H1 (cell line): Measurements from ENCODE around the gene C20orf141. TPM values are rescaled to one million over a fixed set of nuclear protein-coding genes. Genes with fewer than 3 reads are reported as not detected.

Source experiments
- CTCF ChIA-PET: fragments of 300-600 bp; sonication (Branson Sonifier 250); formaldehyde crosslinking; loops from one replicate; lab custom pipeline; 2021; ENCODE audit not compliant: partially characterized antibody; lab: Charles Lee
- POLR2A ChIA-PET: fragments of 300-600 bp; sonication (Branson Sonifier 250); formaldehyde crosslinking; loops from one replicate; lab custom pipeline; 2021; ENCODE audit warnings: inconsistent platforms; ENCODE audit not compliant: partially characterized antibody; lab: Charles Lee
- DNase-seq, 2 experiments: peaks; one replicate each; pipeline versions ENCODE4 v3.0.0 to v3.0.0-alpha.2; 2010 to 2022; ENCODE audit warnings: low spot score in 2 of 2, low read depth in 1 of 2, mixed read lengths in 1 of 2
- FAIRE-seq: peaks from 2 replicates; lab custom pipeline; 2011; peaks lifted over from hg19 to GRCh38; lab: Jason Lieb, UNC
- H2AFZ ChIP-seq: 2 replicates; pipeline ENCODE4 v1.8.1; 2012; ENCODE audit warnings: low read length, inconsistent platforms
- H2AK5ac ChIP-seq: 2 replicates; pipeline ENCODE4 v1.6.1; 2013; ENCODE audit warnings: low read depth, low read length
- H2BK120ac ChIP-seq: replicated peaks from 2 replicates; pipeline ENCODE3; 2013; ENCODE audit warnings: low read depth, low read length, inconsistent platforms
- H2BK12ac ChIP-seq: 2 replicates; pipeline ENCODE4 v1.6.1; 2013; ENCODE audit warnings: low read depth, low read length
- H2BK15ac ChIP-seq: 2 replicates; pipeline ENCODE4 v1.6.1; 2013; ENCODE audit warnings: low read length
- H2BK20ac ChIP-seq: 2 replicates; pipeline ENCODE4 v1.6.1; 2013; ENCODE audit warnings: low read length
- H2BK5ac ChIP-seq: 2 replicates; pipeline ENCODE4 v1.6.1; 2013; ENCODE audit warnings: low read depth, low read length
- H3K14ac ChIP-seq: 2 replicates; pipeline ENCODE4 v1.6.1; 2013; ENCODE audit warnings: inconsistent platforms; ENCODE audit not compliant: insufficient read length
- H3K18ac ChIP-seq: 2 replicates; pipeline ENCODE4 v1.6.1; 2013; ENCODE audit warnings: low read length; ENCODE audit errors: extremely low read depth
- H3K23ac ChIP-seq: 2 replicates; pipeline ENCODE4 v1.6.1; 2013; ENCODE audit warnings: inconsistent platforms; ENCODE audit not compliant: insufficient read length
- H3K23me2 ChIP-seq: 2 replicates; pipeline ENCODE4 v1.6.1; 2013; ENCODE audit warnings: low read depth, low read length
- H3K27ac ChIP-seq: 2 replicates; pipeline ENCODE4 v1.6.1; 2011; ENCODE audit warnings: low read depth, low read length, inconsistent platforms
- H3K27me3 ChIP-seq, 4 experiments: replicated peaks in 1 of 4; 1 replicate in 1 of 4; 2 replicates in 3 of 4; pipeline versions ENCODE4 v1.6.1 to v1.8.1; 2011 to 2013; ENCODE audit warnings: low read length in 3 of 4, mild to moderate bottlenecking in 3 of 4, inconsistent platforms in 2 of 4, mixed read lengths in 2 of 4, moderate library complexity in 1 of 4; ENCODE audit not compliant: control insufficient read depth in 3 of 4, insufficient read depth in 3 of 4; ENCODE audit errors: extremely low read depth in 1 of 4
- H3K36me3 ChIP-seq, 4 experiments: 2 replicates each; pipeline versions ENCODE4 v1.6.1 to v1.8.1; 2011 to 2013; ENCODE audit warnings: mild to moderate bottlenecking in 4 of 4, low read length in 3 of 4, moderate library complexity in 2 of 4, control low read depth in 1 of 4, inconsistent platforms in 1 of 4; ENCODE audit not compliant: insufficient read depth in 4 of 4, control insufficient read depth in 2 of 4
- H3K4ac ChIP-seq: replicated peaks from 2 replicates; pipeline ENCODE3; 2013; ENCODE audit warnings: low read length, low read depth, mixed read lengths, inconsistent platforms; ENCODE audit not compliant: insufficient read length
- H3K4me1 ChIP-seq, 4 experiments: replicated peaks in 1 of 4; 1 replicate in 1 of 4; 2 replicates in 3 of 4; pipeline versions ENCODE4 v1.6.1 to v1.8.1; 2011 to 2013; ENCODE audit warnings: low read length in 3 of 4, inconsistent platforms in 2 of 4, mixed read lengths in 1 of 4; ENCODE audit not compliant: insufficient read depth in 4 of 4, control insufficient read depth in 3 of 4
- H3K4me2 ChIP-seq, 2 experiments: 2 replicates each; pipeline versions ENCODE4 v1.6.1 to v1.8.1; 2011 to 2013; ENCODE audit warnings: low read depth in 2 of 2, low read length in 2 of 2, control low read depth in 1 of 2, inconsistent platforms in 1 of 2, mild to moderate bottlenecking in 1 of 2; ENCODE audit not compliant: insufficient read depth in 1 of 2
- H3K4me3 ChIP-seq, 4 experiments: fragments of 200-600, 300-600 bp in 1 of 4; sonication (generic), shearing (Covaris generic), sonication (Bioruptor Twin) in 1 of 4; 2 replicates each; pipeline versions ENCODE4 v1.5.1 to v1.8.1; 2011 to 2016; ENCODE audit warnings: low read length in 4 of 4, low read depth in 3 of 4, control low read depth in 2 of 4, inconsistent platforms in 2 of 4, mild to moderate bottlenecking in 2 of 4, mixed read lengths in 1 of 4, moderate library complexity in 1 of 4; ENCODE audit not compliant: insufficient read depth in 2 of 4; ENCODE audit errors: extremely low read depth in 1 of 4
- H3K56ac ChIP-seq: replicated peaks from 2 replicates; pipeline ENCODE3; 2013; ENCODE audit warnings: low read depth, mild to moderate bottlenecking, mixed read lengths, low read length, inconsistent platforms; ENCODE audit not compliant: insufficient read length
- H3K79me1 ChIP-seq: 2 replicates; pipeline ENCODE4 v1.6.1; 2013; ENCODE audit warnings: low read depth, low read length, control low read depth
- H3K79me2 ChIP-seq, 2 experiments: 2 replicates each; pipeline versions ENCODE4 v1.6.1 to v1.8.1; 2012 to 2013; ENCODE audit warnings: low read length in 2 of 2, mild to moderate bottlenecking in 2 of 2, inconsistent platforms in 1 of 2; ENCODE audit not compliant: insufficient read depth in 2 of 2, control insufficient read depth in 1 of 2
- H3K9ac ChIP-seq, 4 experiments: replicated peaks in 1 of 4; 1 replicate in 1 of 4; 2 replicates in 3 of 4; pipeline versions ENCODE4 v1.6.1 to v1.8.1; 2011 to 2013; ENCODE audit warnings: low read depth in 3 of 4, low read length in 3 of 4, control low read depth in 2 of 4, mild to moderate bottlenecking in 2 of 4, moderate library complexity in 2 of 4, inconsistent platforms in 1 of 4; ENCODE audit errors: extremely low read depth in 1 of 4
- H3K9me3 ChIP-seq, 2 experiments: 2 replicates each; pipeline versions ENCODE4 v1.6.1 to v1.8.1; 2012 to 2013; ENCODE audit warnings: mild to moderate bottlenecking in 2 of 2, moderate library complexity in 2 of 2, control low read depth in 1 of 2, inconsistent platforms in 1 of 2, low read depth in 1 of 2, low read length in 1 of 2, mixed read lengths in 1 of 2; ENCODE audit not compliant: insufficient read depth in 2 of 2
- H4K20me1 ChIP-seq, 2 experiments: replicated peaks in 1 of 2; 2 replicates each; pipeline versions ENCODE3 to v1.8.1; 2011 to 2013; ENCODE audit warnings: inconsistent platforms in 2 of 2, low read length in 2 of 2, mild to moderate bottlenecking in 1 of 2; ENCODE audit not compliant: insufficient read depth in 2 of 2, control insufficient read depth in 1 of 2
- H4K5ac ChIP-seq: 2 replicates; pipeline ENCODE4 v1.6.1; 2013; ENCODE audit warnings: low read length, low read depth, mixed read lengths, inconsistent platforms; ENCODE audit not compliant: insufficient read length
- H4K8ac ChIP-seq: 2 replicates; pipeline ENCODE4 v1.8.0; 2013; ENCODE audit warnings: mild to moderate bottlenecking, moderate library complexity, low read length, inconsistent platforms; ENCODE audit not compliant: insufficient read depth; ENCODE audit errors: extremely low read depth
- H4K91ac ChIP-seq: replicated peaks from 2 replicates; pipeline ENCODE3; 2013; ENCODE audit warnings: low read length, mixed read lengths, inconsistent platforms; ENCODE audit not compliant: insufficient read length
- CEBPB ChIP-seq: IDR thresholded peaks from 2 replicates; pipeline ENCODE4 v1.6.1; 2012; ENCODE audit warnings: low read depth, low read length
- CHD2 ChIP-seq: IDR thresholded peaks from 2 replicates; pipeline ENCODE4 v1.6.1; 2012; ENCODE audit warnings: low read length, improper control_type of control experiment
- CREB1 ChIP-seq: IDR thresholded peaks from 2 replicates; pipeline ENCODE4 v1.6.1; 2012; ENCODE audit warnings: inconsistent platforms
- EGR1 ChIP-seq: IDR thresholded peaks from 2 replicates; pipeline ENCODE4 v1.6.1; 2011; ENCODE audit warnings: low read depth, low read length, borderline replicate concordance
- JUND ChIP-seq: IDR thresholded peaks from 2 replicates; pipeline ENCODE4 v1.6.1; 2011; ENCODE audit warnings: mild to moderate bottlenecking, improper control_type of control experiment, low read length
- NRF1 ChIP-seq: IDR thresholded peaks from 2 replicates; pipeline ENCODE4 v1.6.1; 2011; ENCODE audit warnings: mild to moderate bottlenecking, low read depth, low read length, improper control_type of control experiment
- RBBP5 ChIP-seq: IDR thresholded peaks from 2 replicates; pipeline ENCODE4 v1.7.1; 2012; ENCODE audit warnings: low read depth, mild to moderate bottlenecking, inconsistent platforms, low read length, moderate library complexity, borderline replicate concordance
- SAP30 ChIP-seq: fragments of 300-600 bp; sonication (generic); IDR thresholded peaks from 2 replicates; pipeline ENCODE4 v1.7.1; 2012; ENCODE audit warnings: low read length, moderate library complexity, mild to moderate bottlenecking, inconsistent platforms; ENCODE audit not compliant: insufficient read depth, insufficient replicate concordance
- SP2 ChIP-seq: IDR thresholded peaks from 2 replicates; pipeline ENCODE4 v1.6.1; 2012; ENCODE audit warnings: mild to moderate bottlenecking, low read length, inconsistent platforms
- TAF1 ChIP-seq: IDR thresholded peaks from 2 replicates; pipeline ENCODE4 v1.6.1; 2011; ENCODE audit warnings: mild to moderate bottlenecking, low read depth, low read length
- WGBS, 2 experiments: shearing (Covaris generic) in 1 of 2; methylation state at CpG; one replicate each; pipeline versions ENCODE4 v1.1.6 to v1.1.7; 2013 to 2015; ENCODE audit warnings: low lambda C conversion rate in 2 of 2, mixed read lengths in 2 of 2, inconsistent platforms in 1 of 2, low coverage in 1 of 2, missing lambda C conversion rate in 1 of 2; ENCODE audit not compliant: insufficient replicate concordance in 2 of 2, insufficient coverage in 1 of 2, insufficient read length in 1 of 2; ENCODE audit errors: extremely low coverage in 1 of 2, missing lambda C conversion rate in 1 of 2; 5-methylcytosine and 5-hydroxymethylcytosine counted together
- polyA plus RNA-seq, 7 experiments: library from polyadenylated mRNA; depleted of rRNA in 3 of 7; stranded (reverse) in 5 of 7; unstranded in 2 of 7; fragments of >200 nt in 5 of 7; fragments of 200-250 nt in 2 of 7; gene quantifications; 1 replicate in 5 of 7; 2 replicates in 1 of 7; 4 replicates in 1 of 7; pipeline versions ENCODE4 v1.2.1 to v1.2.3, GENCODE V29; 2011 to 2013; ENCODE audit warnings: missing spikeins in 2 of 7, mixed read lengths in 2 of 7
- total RNA-seq: library from RNA; stranded (reverse); fragmentation: NEBNext Ultra II Directional; extraction: Animal tissue kit (Norgen Biotek cat#: 25700); gene quantifications from 2 replicates; pipeline ENCODE4 v1.2.1, GENCODE V29; 2021
- TF ChIP-seq, protein P1 (sequence below): IDR thresholded peaks from 2 replicates; pipeline ENCODE4 v1.6.1; 2012; ENCODE audit warnings: low read length, inconsistent platforms

The C20orf141 gene
- total and polyA plus RNA-seq, 2 of the 8 experiments (the other 6 are each of a cell fraction or from before 2014, with no cell fraction given), result not detected

- H4K20me1 ChIP-seq, result no peaks in the 10 kb centered on the region
- 0 out of 8 replicates have a peak, but pooled peaks cover 0 to 2% (median 0%) of the 10 kb centered on the region in 4 experiments for H3K36me3 ChIP-seq
- FAIRE-seq (no peak), DNase-seq (peak in 1 of 2 experiments; percentile 13)
- no peak overlapping the region for H4K5ac ChIP-seq
- H3K23me2 ChIP-seq, result peaks cover 3% of the 10 kb centered on the region; the same call in 1 of the 2 replicates
- POLR2A ChIA-PET, result interaction anchor here (1.1 kb wide), 1 partner anchor 351 kb away, joined by 3 read pairs; no protein-coding TSS in a partner anchor
- CTCF ChIA-PET, result interaction anchor here (0.9 to 2.4 kb wide), 5 partner anchors 9 to 118 kb away, joined by 3 to 9 read pairs (median 4); no protein-coding TSS in a partner anchor
- no peak overlapping the region for H3K14ac ChIP-seq
- H3K23ac ChIP-seq, result no peak overlapping the region
- H3K4me2 ChIP-seq, result no peak overlapping the region
- no peak overlapping the region for H4K8ac ChIP-seq
- H2BK5ac ChIP-seq, result no peak overlapping the region
- H3K9me3 ChIP-seq, result no peaks in the 10 kb centered on the region; a peak in 1 of 4 replicates
- H3K18ac ChIP-seq, result no peak overlapping the region
- no peaks in the 10 kb centered on the region for H3K79me2 ChIP-seq
- no peak overlapping the region for H3K4ac ChIP-seq
- no peak overlapping the region for H3K56ac ChIP-seq
- H4K91ac ChIP-seq, result no peak overlapping the region
- peaks cover 0 to 14% (median 9%) of the 10 kb centered on the region in 4 experiments; a peak in 6 of 7 replicates for H3K4me1 ChIP-seq
- H3K27ac ChIP-seq, result no peak overlapping the region
- peaks cover 20 to 39% (median 31%) of the 10 kb centered on the region in 4 experiments for H3K27me3 ChIP-seq
- no peaks in the 10 kb centered on the region for H3K79me1 ChIP-seq
- H2BK12ac ChIP-seq, result 0 out of 2 replicates have a peak overlapping the region, but pooled peaks have one; percentile 9
- no peak overlapping the region for H2BK15ac ChIP-seq
- no peak overlapping the region for H2AK5ac ChIP-seq
- H2BK20ac ChIP-seq, result no peak overlapping the region
- H2AFZ ChIP-seq, result no peak overlapping the region
- H3K9ac ChIP-seq, result no peak overlapping the region
- WGBS, 2 experiments, result 90% methylated on average over 7 of the region's 7 CpGs; no CpG with 5 or more reads in 1 of the 2 experiments
- no peak overlapping the region for H2BK120ac ChIP-seq
- no peak overlapping the region for H3K4me3 ChIP-seq
- TF ChIP-seq RBBP5 (no peak), SAP30 (no peak), TAF1 (no peak), SP2 (no peak), JUND (no peak), CREB1 (no peak), CHD2 (no peak), NRF1 (no peak), CEBPB (no peak), EGR1 (no peak)
- TF ChIP-seq, protein P1, sequence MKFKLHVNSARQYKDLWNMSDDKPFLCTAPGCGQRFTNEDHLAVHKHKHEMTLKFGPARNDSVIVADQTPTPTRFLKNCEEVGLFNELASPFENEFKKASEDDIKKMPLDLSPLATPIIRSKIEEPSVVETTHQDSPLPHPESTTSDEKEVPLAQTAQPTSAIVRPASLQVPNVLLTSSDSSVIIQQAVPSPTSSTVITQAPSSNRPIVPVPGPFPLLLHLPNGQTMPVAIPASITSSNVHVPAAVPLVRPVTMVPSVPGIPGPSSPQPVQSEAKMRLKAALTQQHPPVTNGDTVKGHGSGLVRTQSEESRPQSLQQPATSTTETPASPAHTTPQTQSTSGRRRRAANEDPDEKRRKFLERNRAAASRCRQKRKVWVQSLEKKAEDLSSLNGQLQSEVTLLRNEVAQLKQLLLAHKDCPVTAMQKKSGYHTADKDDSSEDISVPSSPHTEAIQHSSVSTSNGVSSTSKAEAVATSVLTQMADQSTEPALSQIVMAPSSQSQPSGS, result no peak
Measured at GRCh38 chr20:2817891-2818595, 3.3 kb downstream of the C20orf141 start.
